ENCODE results near the gene RAB5B. TPM values are rescaled to one million over a fixed set of nuclear protein-coding genes. Genes with fewer than 3 reads are reported as not detected.
"Not testable (repeated sequence)": the region's sequence is repeated elsewhere in the genome, so short reads cannot be mapped to it uniquely, and the experiment has no call there.

RAB5B gene
- total and polyA plus RNA-seq, 2 donors (not counting 3 experiments of a cell fraction or from before 2014, with no cell fraction given), result 103 to 105 TPM

GRCh38 chr12:55997535-55997859 lies 23.6 kb downstream of the RAB5B start:
- peak overlapping the region; percentile 22 for H3K9ac ChIP-seq (replicated peaks; ENCODE audit: extremely low read depth, insufficient read depth, low read length)
- BruUV-seq (replicated peaks), result no TSS peak
- intact Hi-C loops (cut with micrococcal nuclease), result loop anchor here (1.0 kb wide), 2 partner anchors 10 to 44 kb away; partner anchors contain the start of gene RPS26

GRCh38 chr12:55999522-55999921 lies 25.6 kb downstream of the RAB5B start:
- H3K4me3 ChIP-seq (replicated peaks in 1 of 3; ENCODE audit: insufficient read depth in 1 of 3, low read depth in 1 of 3, low read length in 3 of 3); H3K4me2 ChIP-seq (ENCODE audit: insufficient read depth, low read length); H3K9ac ChIP-seq (replicated peaks; ENCODE audit: extremely low read depth, insufficient read depth, low read length); H3K27me3 ChIP-seq (ENCODE audit: control insufficient read depth in 2 of 2, insufficient read depth in 2 of 2, low read length in 2 of 2); dilution Hi-C loops (cut with MboI; ENCODE audit: extremely low pct_ligation_motif_present, low sequenced_read_pairs); intact Hi-C loops (cut with micrococcal nuclease); H4K20me1 ChIP-seq (replicated peaks; ENCODE audit: control insufficient read depth, extremely low read depth, insufficient read depth, low read length); FAIRE-seq; H3K27ac ChIP-seq (ENCODE audit: insufficient read depth, low read depth, low read length); H3K9me1 ChIP-seq (replicated peaks; ENCODE audit: control insufficient read depth, extremely low read depth, insufficient read depth, low read length); H3K9me3 ChIP-seq (replicated peaks; ENCODE audit: control insufficient read depth, insufficient read depth, low read length); BruUV-seq (replicated peaks); H2AFZ ChIP-seq (ENCODE audit: low read depth, low read length); DNase-seq (ENCODE audit: low read depth, low spot score); H3K79me2 ChIP-seq (ENCODE audit: control insufficient read depth, insufficient read depth, low read length): not testable (repeated sequence)
- Histone ChIP-seq H3K36me3 (ENCODE audit: control insufficient read depth in 2 of 2, extremely low read depth in 1 of 2, insufficient read depth in 2 of 2, low read length in 2 of 2) (peaks cover 2 to 11% of the 10 kb centered on the region in 2 experiments), H3K4me1 (ENCODE audit: control insufficient read depth, extremely low read depth, insufficient read depth, low read length) (peaks cover 10% of the 10 kb centered on the region)
- POLR2A ChIA-PET, result interaction anchor here (0.7 kb wide), 1 partner anchor 321 kb away, joined by 4 read pairs; no protein-coding TSS in a partner anchor
- CTCF ChIA-PET, result interaction anchor here (7.7 kb wide), 1 partner anchor 28 kb away, joined by 295 read pairs; no protein-coding TSS in a partner anchor

More at GRCh38 chr12:55997535-55997859, 23.6 kb downstream of the RAB5B start:
- Histone ChIP-seq H3K4me3 (replicated peaks in 1 of 3; ENCODE audit: insufficient read depth in 1 of 3, low read depth in 1 of 3, low read length in 3 of 3) (peak overlapping the region; percentile 1 to 73 (median 40)), H3K79me2 (ENCODE audit: control insufficient read depth, insufficient read depth, low read length) (no peaks in the 10 kb centered on the region), H3K4me1 (ENCODE audit: control insufficient read depth, extremely low read depth, insufficient read depth, low read length) (peaks cover 10% of the 10 kb centered on the region), H3K36me3 (ENCODE audit: control insufficient read depth in 2 of 2, extremely low read depth in 1 of 2, insufficient read depth in 2 of 2, low read length in 2 of 2) (peaks cover 4 to 10% of the 10 kb centered on the region in 2 experiments), H3K27ac (ENCODE audit: insufficient read depth, low read depth, low read length) (no peak overlapping the region), H3K9me1 (replicated peaks; ENCODE audit: control insufficient read depth, extremely low read depth, insufficient read depth, low read length) (no peaks in the 10 kb centered on the region), H2AFZ (ENCODE audit: low read depth, low read length) (peak overlapping the region; percentile 1), H3K9me3 (replicated peaks; ENCODE audit: control insufficient read depth, insufficient read depth, low read length) (no peaks in the 10 kb centered on the region), H3K4me2 (ENCODE audit: insufficient read depth, low read length) (peak overlapping the region; percentile 13), H3K27me3 (ENCODE audit: control insufficient read depth in 2 of 2, insufficient read depth in 2 of 2, low read length in 2 of 2) (no peaks in the 10 kb centered on the region), H4K20me1 (replicated peaks; ENCODE audit: control insufficient read depth, extremely low read depth, insufficient read depth, low read length) (no peaks in the 10 kb centered on the region)
- peak; percentile 26 for TF ChIP-seq POLR2A (IDR thresholded peaks at IDR 0.05; ENCODE audit: low read depth, low read length)
- TF ChIP-seq CTCF (IDR thresholded peaks at IDR 0.05; ENCODE audit: extremely low read depth in 1 of 2, insufficient read depth in 1 of 2, low read depth in 1 of 2, low read length in 2 of 2), result no peak
- TF ChIP-seq MAX (IDR thresholded peaks at IDR 0.05; ENCODE audit: insufficient read depth, insufficient read length), result no peak
- no peak for TF ChIP-seq MYC (IDR thresholded peaks at IDR 0.05; ENCODE audit: low read depth, low read length)
- no peak for TF ChIP-seq FOS (IDR thresholded peaks at IDR 0.05; ENCODE audit: borderline replicate concordance, insufficient read depth, low read length)
- no peak for DNase-seq (ENCODE audit: low read depth, low spot score)
- no peak for FAIRE-seq
- dilution Hi-C loops (cut with MboI; ENCODE audit: extremely low pct_ligation_motif_present, low sequenced_read_pairs), result no loop called here
- CTCF ChIA-PET, result interaction anchor here (0.6 to 7.7 kb wide), 21 partner anchors 8 to 259 kb away, joined by 3 to 295 read pairs (median 5); partner anchors contain the start of genes PA2G4, RAB5B and SMARCC2
- POLR2A ChIA-PET, result interaction anchor here (0.5 to 2.2 kb wide), 8 partner anchors 9 to 161 kb away, joined by 3 to 16 read pairs (median 8); partner anchors contain the start of genes MYL6, PA2G4 and RAB5B

- H3K9me3 ChIP-seq (replicated peaks; ENCODE audit: control insufficient read depth, insufficient read depth, low read length); H3K4me2 ChIP-seq (ENCODE audit: insufficient read depth, low read length); BruUV-seq (replicated peaks); DNase-seq (ENCODE audit: low read depth, low spot score); H3K79me2 ChIP-seq (ENCODE audit: control insufficient read depth, insufficient read depth, low read length); H4K20me1 ChIP-seq (replicated peaks; ENCODE audit: control insufficient read depth, extremely low read depth, insufficient read depth, low read length); H3K4me3 ChIP-seq (replicated peaks in 1 of 3; ENCODE audit: insufficient read depth in 1 of 3, low read depth in 1 of 3, low read length in 3 of 3); POLR2A ChIA-PET; H2AFZ ChIP-seq (ENCODE audit: low read depth, low read length); FAIRE-seq; H3K27me3 ChIP-seq (ENCODE audit: control insufficient read depth in 2 of 2, insufficient read depth in 2 of 2, low read length in 2 of 2); H3K9me1 ChIP-seq (replicated peaks; ENCODE audit: control insufficient read depth, extremely low read depth, insufficient read depth, low read length); H3K27ac ChIP-seq (ENCODE audit: insufficient read depth, low read depth, low read length); H3K9ac ChIP-seq (replicated peaks; ENCODE audit: extremely low read depth, insufficient read depth, low read length); intact Hi-C loops (cut with micrococcal nuclease); dilution Hi-C loops (cut with MboI; ENCODE audit: extremely low pct_ligation_motif_present, low sequenced_read_pairs): not testable (repeated sequence)
- Histone ChIP-seq H3K4me1 (ENCODE audit: control insufficient read depth, extremely low read depth, insufficient read depth, low read length) (peaks cover 10% of the 10 kb centered on the region), H3K36me3 (ENCODE audit: control insufficient read depth in 2 of 2, extremely low read depth in 1 of 2, insufficient read depth in 2 of 2, low read length in 2 of 2) (peaks cover 2 to 12% of the 10 kb centered on the region in 2 experiments)
- CTCF ChIA-PET, result interaction anchor here (7.7 kb wide), 1 partner anchor 28 kb away, joined by 295 read pairs; no protein-coding TSS in a partner anchor
These were observed 26.2 kb downstream of the RAB5B start for GRCh38 chr12:55999999-56000540.

All from endothelial cell of umbilical vein (primary cell).